ENCODE results near the gene FNDC3B. TPM values are rescaled to one million over a fixed set of nuclear protein-coding genes. Genes with fewer than 3 reads are reported as not detected.

The FNDC3B gene
- total and polyA plus RNA-seq, 2 donors (not counting 3 experiments of a cell fraction or from before 2014, with no cell fraction given) = 91.6 to 295 TPM

GRCh38 chr3:172086071-172086470 lies 46.7 kb downstream of the FNDC3B start:
- Histone ChIP-seq H3K79me2 (ENCODE audit: control insufficient read depth, insufficient read depth, low read length) (peaks cover 97% of the 10 kb centered on the region), H2AFZ (ENCODE audit: low read depth, low read length) (no peak overlapping the region), H3K4me2 (ENCODE audit: insufficient read depth, low read length) (no peak overlapping the region), H3K9me1 (replicated peaks; ENCODE audit: control insufficient read depth, extremely low read depth, insufficient read depth, low read length) (no peaks in the 10 kb centered on the region), H3K9me3 (replicated peaks; ENCODE audit: control insufficient read depth, insufficient read depth, low read length) (no peaks in the 10 kb centered on the region), H3K27ac (ENCODE audit: insufficient read depth, low read depth, low read length) (no peak overlapping the region), H3K4me1 (ENCODE audit: control insufficient read depth, extremely low read depth, insufficient read depth, low read length) (peaks cover 32% of the 10 kb centered on the region), H3K9ac (replicated peaks; ENCODE audit: extremely low read depth, insufficient read depth, low read length) (no peak overlapping the region), H3K4me3 (replicated peaks in 1 of 3; ENCODE audit: insufficient read depth in 1 of 3, low read depth in 1 of 3, low read length in 3 of 3) (no peak overlapping the region), H3K36me3 (ENCODE audit: control insufficient read depth in 2 of 2, extremely low read depth in 1 of 2, insufficient read depth in 2 of 2, low read length in 2 of 2) (peaks cover 6 to 10% of the 10 kb centered on the region in 2 experiments), H3K27me3 (ENCODE audit: control insufficient read depth in 2 of 2, insufficient read depth in 2 of 2, low read length in 2 of 2) (no peaks in the 10 kb centered on the region), H4K20me1 (replicated peaks; ENCODE audit: control insufficient read depth, extremely low read depth, insufficient read depth, low read length) (peaks cover 9% of the 10 kb centered on the region)
- POLR2A ChIA-PET = interaction anchor here (0.7 kb wide), 1 partner anchor 20 kb away, joined by 4 read pairs; no protein-coding TSS in a partner anchor
- FAIRE-seq (no peak), DNase-seq (ENCODE audit: low read depth, low spot score) (no peak)
- no TSS peak for BruUV-seq (replicated peaks)
- TF ChIP-seq EZH2 (IDR thresholded peaks at IDR 0.05; ENCODE audit: borderline replicate concordance, low read depth, low read length, severe bottlenecking) (no peak), FOS (IDR thresholded peaks at IDR 0.05; ENCODE audit: borderline replicate concordance, insufficient read depth, low read length) (no peak), MYC (IDR thresholded peaks at IDR 0.05; ENCODE audit: low read depth, low read length) (no peak), POLR2AphosphoS5 (IDR thresholded peaks at IDR 0.05; ENCODE audit: insufficient read depth, low read depth, low read length) (no peak), POLR2A (IDR thresholded peaks at IDR 0.05; ENCODE audit: low read depth, low read length) (no peak), CTCF (IDR thresholded peaks at IDR 0.05; ENCODE audit: extremely low read depth in 1 of 2, insufficient read depth in 1 of 2, low read depth in 1 of 2, low read length in 2 of 2) (no peak), JUN (IDR thresholded peaks at IDR 0.05; ENCODE audit: borderline replicate concordance, insufficient read depth, insufficient read length, low read depth) (no peak), GATA2 (IDR thresholded peaks at IDR 0.05; ENCODE audit: insufficient read depth, insufficient read length, low read depth, low read length) (no peak)
- TF ChIP-seq, protein P1, sequence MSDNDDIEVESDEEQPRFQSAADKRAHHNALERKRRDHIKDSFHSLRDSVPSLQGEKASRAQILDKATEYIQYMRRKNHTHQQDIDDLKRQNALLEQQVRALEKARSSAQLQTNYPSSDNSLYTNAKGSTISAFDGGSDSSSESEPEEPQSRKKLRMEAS (IDR thresholded peaks at IDR 0.05; ENCODE audit: insufficient read depth, insufficient read length) = no peak
- intact Hi-C loops (cut with micrococcal nuclease) (no loop called here), dilution Hi-C loops (cut with MboI; ENCODE audit: extremely low pct_ligation_motif_present, low sequenced_read_pairs) (no loop called here)
- CTCF ChIA-PET = interaction anchor here (0.5 to 1.4 kb wide), 4 partner anchors 246 to 339 kb away, joined by 3 to 4 read pairs (median 3); no protein-coding TSS in a partner anchor
